ENCODE data around the gene SNX33.

- TF ChIP-seq EZH2 (IDR thresholded peaks at IDR 0.05), result no peak
- no peak for TF ChIP-seq CTCF (IDR thresholded peaks at IDR 0.05)
- no peak for TF ChIP-seq EZH2phosphoT487 (IDR thresholded peaks at IDR 0.05)
These were observed 22.0 kb upstream of the SNX33 start, which contains the start of gene SNUPN for GRCh38 chr15:75625542-75626347.
